Measurements from ENCODE around the gene OR5B12.

GRCh38 chr11:58428021-58428420 is 14.0 kb downstream of the OR5B12 start, which contains the start of gene OR5B2:
- TF ChIP-seq CTCF (conservative IDR thresholded peaks at IDR 0.05 in 1 of 2, IDR thresholded peaks at IDR 0.05 in 1 of 2; ENCODE audit: low read depth in 1 of 2, low read length in 2 of 2) (no peak), EZH2 (IDR thresholded peaks at IDR 0.05; ENCODE audit: low read length, missing control alignments) (no peak)

Measured in fibroblast of lung (primary cell).